HepG2 (cell line): Measurements from ENCODE around the gene CAMTA1. TPM values are rescaled to one million over a fixed set of nuclear protein-coding genes. Genes with fewer than 3 reads are reported as not detected.

Source experiments
- ATAC-seq: fragments of 200-7000 bp; cut with Tn5 transposase; 3 replicates; pipeline ENCODE4 v1.9.1; 2020; ENCODE audit warnings: mild to moderate bottlenecking, moderate library complexity
- BruUV-seq: library from RNA; stranded (reverse); fragments of 400-500 nt; replicated peaks from 2 replicates; lab custom pipeline; 2021; lab: Mats Ljungman, UMichigan
- CTCF ChIA-PET: fragments of 300-600 bp; formaldehyde crosslinking; extraction: SDS; loops from one replicate; lab custom pipeline; 2021; ENCODE audit warnings: low total read pairs, inconsistent platforms, low intra/inter-chr PET ratio; lab: Yijun Ruan, JAX
- POLR2A ChIA-PET: fragments of 350-600 bp; sonication (Branson Sonifier 250); formaldehyde crosslinking; loops from one replicate; lab custom pipeline; 2020; ENCODE audit warnings: antibody characterized with exemption, inconsistent platforms; lab: Yijun Ruan, JAX
- DNase-seq: peaks from one replicate; pipeline ENCODE4 v3.0.0-alpha.2; 2015; ENCODE audit warnings: low spot score
- FAIRE-seq: peaks from 3 replicates; lab custom pipeline; 2011; peaks lifted over from hg19 to GRCh38; lab: Jason Lieb, UNC
- H2AFZ ChIP-seq: one replicate; pipeline ENCODE4 v1.6.1; 2011; ENCODE audit warnings: low read length, inconsistent platforms
- H3K27ac ChIP-seq: fragments of 300-600 bp; 3 replicates; pipeline ENCODE4 v1.8.0; 2011; ENCODE audit warnings: mixed run types, mild to moderate bottlenecking, mixed read lengths, low read length, inconsistent platforms; ENCODE audit not compliant: insufficient read depth; ENCODE audit errors: extremely low read length
- H3K27me3 ChIP-seq, 2 experiments: fragments of 200-600 bp in 1 of 2; 2 replicates in 1 of 2; 3 replicates in 1 of 2; pipeline versions ENCODE4 v1.6.0 to v1.8.0; 2011; ENCODE audit warnings: low read length in 2 of 2, mild to moderate bottlenecking in 2 of 2, moderate library complexity in 2 of 2, inconsistent platforms in 1 of 2; ENCODE audit not compliant: insufficient read depth in 2 of 2, control insufficient read depth in 1 of 2
- H3K36me3 ChIP-seq, 2 experiments: fragments of 200-600 bp in 1 of 2; replicated peaks in 1 of 2; 2 replicates in 1 of 2; 3 replicates in 1 of 2; pipeline versions ENCODE4 v1.5.1 to v1.8.0; 2011; ENCODE audit warnings: low read length in 2 of 2, inconsistent platforms in 1 of 2; ENCODE audit not compliant: insufficient read depth in 2 of 2, control insufficient read depth in 1 of 2
- H3K4me1 ChIP-seq: 2 replicates; pipeline ENCODE4 v1.5.1; 2012; ENCODE audit warnings: low read length, inconsistent platforms; ENCODE audit not compliant: insufficient read depth
- H3K4me2 ChIP-seq: 2 replicates; pipeline ENCODE4 v1.6.0; 2011; ENCODE audit warnings: low read depth, low read length, inconsistent platforms
- H3K4me3 ChIP-seq, 3 experiments: fragments of 200-600 bp in 1 of 3; sonication (generic), shearing (Covaris generic) in 1 of 3; replicated peaks in 1 of 3; 2 replicates each; pipeline ENCODE4 v1.5.1; 2011 to 2016; ENCODE audit warnings: low read length in 3 of 3, inconsistent platforms in 2 of 3, low read depth in 2 of 3, mild to moderate bottlenecking in 2 of 3, control low read depth in 1 of 3, mixed read lengths in 1 of 3; ENCODE audit not compliant: insufficient read depth in 1 of 3
- H3K79me2 ChIP-seq: one replicate; pipeline ENCODE4 v1.6.1; 2011; ENCODE audit warnings: low read length, inconsistent platforms; ENCODE audit not compliant: insufficient read depth
- H3K9ac ChIP-seq: 2 replicates; pipeline ENCODE4 v1.6.0; 2011; ENCODE audit warnings: mild to moderate bottlenecking, low read depth, low read length, inconsistent platforms; ENCODE audit not compliant: insufficient read depth
- H3K9me3 ChIP-seq: 2 replicates; pipeline ENCODE4 v1.5.1; 2012; ENCODE audit warnings: mild to moderate bottlenecking, low read length
- H4K20me1 ChIP-seq: 2 replicates; pipeline ENCODE4 v1.6.0; 2011; ENCODE audit warnings: inconsistent platforms, mild to moderate bottlenecking, low read length, moderate library complexity; ENCODE audit not compliant: insufficient read depth
- ATF3 ChIP-seq: sonication (generic); formaldehyde crosslinking; IDR thresholded peaks from 2 replicates; pipeline ENCODE4 v1.4.0; 2020; ENCODE audit warnings: missing genetic modification reagents
- ATF7-NPFF ChIP-seq: sonication (generic); formaldehyde crosslinking; IDR thresholded peaks from 2 replicates; pipeline ENCODE4 v1.8.1; 2023; ENCODE audit warnings: mild to moderate bottlenecking, low read depth, missing genetic modification reagents, moderate library complexity
- FOSL1 ChIP-seq: sonication (generic); formaldehyde crosslinking; IDR thresholded peaks from 2 replicates; pipeline ENCODE4 v1.9.0; 2021; ENCODE audit warnings: missing genetic modification reagents, borderline replicate concordance
- FOXK1 ChIP-seq: sonication (generic); formaldehyde crosslinking; IDR thresholded peaks from 2 replicates; pipeline ENCODE4 v1.4.0; 2020; ENCODE audit warnings: low read depth, missing genetic modification reagents, borderline replicate concordance
- FOXP4 ChIP-seq: sonication (generic); formaldehyde crosslinking; IDR thresholded peaks from 2 replicates; pipeline ENCODE4 v1.4.0; 2020; ENCODE audit warnings: missing genetic modification reagents
- KLF16 ChIP-seq, 2 experiments: sonication (generic) in 1 of 2; formaldehyde crosslinking in 1 of 2; IDR thresholded peaks; 2 replicates each; pipeline versions ENCODE4 v1.6.1 to v1.8.0; 2016 to 2023; ENCODE audit warnings: missing genetic modification reagents in 2 of 2, missing compliant biosample characterization in 1 of 2
- MAFG ChIP-seq: sonication (generic); formaldehyde crosslinking; IDR thresholded peaks from 2 replicates; pipeline ENCODE4 v1.5.1; 2020; ENCODE audit warnings: mild to moderate bottlenecking, missing genetic modification reagents
- MXI1 ChIP-seq: IDR thresholded peaks from 3 replicates; pipeline ENCODE4 v1.6.1; 2012; ENCODE audit warnings: low read depth, low read length, inconsistent platforms, borderline replicate concordance
- PBX3 ChIP-seq: sonication (generic); formaldehyde crosslinking; IDR thresholded peaks from 2 replicates; pipeline ENCODE4 v1.8.1; 2023; ENCODE audit warnings: missing genetic modification reagents, inconsistent platforms, borderline replicate concordance
- POLR2A ChIP-seq, 2 experiments: IDR thresholded peaks; 2 replicates each; pipeline ENCODE4 v1.6.1; 2011; ENCODE audit warnings: low read depth in 2 of 2, low read length in 2 of 2, mild to moderate bottlenecking in 1 of 2, moderate library complexity in 1 of 2; ENCODE audit not compliant: insufficient read depth in 1 of 2
- RAD51 ChIP-seq: fragments of 450-650 bp; IDR thresholded peaks from 2 replicates; pipeline ENCODE4 v1.6.1; 2016; ENCODE audit warnings: borderline replicate concordance
- SAFB2 ChIP-seq: sonication (generic); formaldehyde crosslinking; IDR thresholded peaks from 2 replicates; pipeline ENCODE4 v1.5.1; 2020; ENCODE audit warnings: missing genetic modification reagents, low read depth, mild to moderate bottlenecking, borderline replicate concordance
- ZNF34 ChIP-seq: sonication (generic); formaldehyde crosslinking; IDR thresholded peaks from 2 replicates; pipeline ENCODE4 v1.4.0; 2020; ENCODE audit warnings: mild to moderate bottlenecking, missing genetic modification reagents, borderline replicate concordance
- ZNF383 ChIP-seq: sonication (generic); formaldehyde crosslinking; IDR thresholded peaks from 2 replicates; pipeline ENCODE4 v1.4.0; 2020; ENCODE audit warnings: missing genetic modification reagents, mild to moderate bottlenecking, borderline replicate concordance
- ZNF484 ChIP-seq: sonication (generic); formaldehyde crosslinking; IDR thresholded peaks from 2 replicates; pipeline ENCODE4 v1.5.1; 2020; ENCODE audit warnings: mild to moderate bottlenecking, low read depth, missing genetic modification reagents, borderline replicate concordance
- ZNF549 ChIP-seq: sonication (generic); formaldehyde crosslinking; IDR thresholded peaks from 2 replicates; pipeline ENCODE4 v1.5.0; 2020; ENCODE audit warnings: missing genetic modification reagents
- WGBS: methylation state at CpG from one replicate; pipeline ENCODE4 v1.1.6; 2017; ENCODE audit warnings: low lambda C conversion rate; 5-methylcytosine and 5-hydroxymethylcytosine counted together
- in situ Hi-C: cut with HindIII; loops from 2 replicates; pipeline ENCODE4 v1.10.0; 2017; ENCODE audit warnings: low pct_unique_long_range_greater_than_20kb; ENCODE audit not compliant: extremely low pct_ligation_motif_present
- intact Hi-C: fragments of 100-400 bp; cut with micrococcal nuclease; formaldehyde crosslinking; loops from one replicate; pipeline ENCODE4 v1.10.0; 2022; ENCODE audit not compliant: unreplicated experiment
- polyA plus RNA-seq, 8 experiments: library from polyadenylated mRNA; depleted of rRNA in 3 of 8; stranded (reverse) in 7 of 8; unstranded in 1 of 8; fragments of >200 nt; fragmentation: Illumina TruSeq in 4 of 8; extraction: Trizol in 4 of 8; gene quantifications; 2 replicates each; pipeline versions ENCODE4 v1.2.1 to v1.2.3, GENCODE V29; 2011 to 2016; ENCODE audit warnings: low read depth in 4 of 8, missing spikeins in 1 of 8, mixed read lengths in 1 of 8; ENCODE audit not compliant: insufficient read depth in 1 of 8
- total RNA-seq, 5 experiments: library from RNA; depleted of rRNA; stranded (reverse); fragments of >200 nt; fragmentation: Illumina TruSeq; extraction: Trizol; gene quantifications; 2 replicates each; pipeline ENCODE4 v1.2.3, GENCODE V29; 2016; ENCODE audit warnings: low read depth in 1 of 5

CAMTA1 gene
- total and polyA plus RNA-seq, 2 of the 13 experiments (the other 11 are each of a cell fraction or from before 2014, with no cell fraction given), result 25.0 to 36.4 TPM

GRCh38 chr1:7629465-7630195 lies 844.4 kb downstream of the CAMTA1 start:
- Histone ChIP-seq H3K9ac (no peak overlapping the region), H3K4me2 (no peak overlapping the region), H3K79me2 (no peaks in the 10 kb centered on the region), H3K4me3 (no peak overlapping the region), H4K20me1 (no peaks in the 10 kb centered on the region), H2AFZ (no peak overlapping the region), H3K9me3 (no peaks in the 10 kb centered on the region), H3K4me1 (no peaks in the 10 kb centered on the region), H3K36me3 (no peaks in the 10 kb centered on the region), H3K27ac (no peak overlapping the region), H3K27me3 (peaks cover 25 to 81% of the 10 kb centered on the region in 2 experiments; a peak in 4 of 5 replicates)
- POLR2A ChIA-PET, result no interaction called here
- WGBS, result 20% methylated on average over 21 of the region's 22 CpGs
- intact Hi-C loops, result no loop called here
- in situ Hi-C loops, result loop anchor here (25.0 kb wide), 1 partner anchor 567 kb away; no protein-coding TSS in a partner anchor
- TF ChIP-seq RAD51, result no peak
- TF ChIP-seq PBX3 (CRISPR knock-in tag), result no peak
- TF ChIP-seq KLF16 (CRISPR knock-in tag; IDR thresholded peaks at IDR 0.05), result no peak
- no peak for TF ChIP-seq ATF7-NPFF (CRISPR knock-in tag)
- no peak for TF ChIP-seq FOSL1
- TF ChIP-seq FOXK1 (CRISPR knock-in tag), result no peak
- no peak for TF ChIP-seq ATF3
- no peak for TF ChIP-seq ZNF484 (CRISPR knock-in tag)
- TF ChIP-seq MAFG (CRISPR knock-in tag), result no peak
- TF ChIP-seq ZNF549 (CRISPR knock-in tag), result no peak
- TF ChIP-seq ZNF383 (CRISPR knock-in tag), result no peak
- TF ChIP-seq SAFB2 (CRISPR knock-in tag), result no peak
- no peak for TF ChIP-seq MXI1
- TF ChIP-seq POLR2A (IDR thresholded peaks at IDR 0.05; ENCODE audit: insufficient read depth in 1 of 2, low read depth in 2 of 2, low read length in 2 of 2), result no peak
- no peak for TF ChIP-seq ZNF34 (CRISPR knock-in tag)
- no peak for TF ChIP-seq FOXP4 (CRISPR knock-in tag)
- CTCF ChIA-PET, result no interaction called here
- FAIRE-seq (no peak), DNase-seq (no peak), ATAC-seq (no peak)
- no TSS peak for BruUV-seq
